Colon (tissue), 2 donors: ENCODE data around the gene POU5F2.

ENCODE experiments used
- FAIRE-seq: peaks from 2 replicates; lab custom pipeline; 2012; peaks lifted over from hg19 to GRCh38; lab: Jason Lieb, UNC
- donor health status: control.
- donor health status: control.

The POU5F2 gene

GRCh38 chr5:93715761-93716160 lies 25.6 kb downstream of the POU5F2 start:
- FAIRE-seq = no peak

DNA sequence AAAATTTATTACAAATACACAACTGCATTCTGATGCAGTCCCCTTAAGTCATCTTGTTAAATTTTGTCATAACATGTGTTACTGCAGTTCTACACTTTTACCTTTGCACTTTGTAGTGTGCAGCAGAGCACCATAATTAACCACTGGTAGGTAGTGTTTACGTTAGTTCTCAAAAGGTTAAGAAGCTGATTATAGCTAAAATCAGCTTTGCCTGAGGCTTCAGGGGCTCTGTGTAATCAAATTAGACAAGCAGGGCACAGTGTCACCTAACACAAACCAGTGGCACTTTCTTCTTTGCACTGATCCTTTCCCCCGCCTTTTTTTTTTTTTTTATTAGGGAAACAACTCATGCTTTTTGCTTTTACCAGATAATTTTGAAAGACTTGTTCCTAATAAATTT lies 26.1 kb downstream of the POU5F2 start:
- no peak for FAIRE-seq

- no peak for FAIRE-seq
Measured at GRCh38 chr5:93708442-93708841, 33.0 kb downstream of the POU5F2 start.

- no peak for FAIRE-seq
Measured at GRCh38 chr5:93705896-93706295, 35.5 kb downstream of the POU5F2 start.

DNA sequence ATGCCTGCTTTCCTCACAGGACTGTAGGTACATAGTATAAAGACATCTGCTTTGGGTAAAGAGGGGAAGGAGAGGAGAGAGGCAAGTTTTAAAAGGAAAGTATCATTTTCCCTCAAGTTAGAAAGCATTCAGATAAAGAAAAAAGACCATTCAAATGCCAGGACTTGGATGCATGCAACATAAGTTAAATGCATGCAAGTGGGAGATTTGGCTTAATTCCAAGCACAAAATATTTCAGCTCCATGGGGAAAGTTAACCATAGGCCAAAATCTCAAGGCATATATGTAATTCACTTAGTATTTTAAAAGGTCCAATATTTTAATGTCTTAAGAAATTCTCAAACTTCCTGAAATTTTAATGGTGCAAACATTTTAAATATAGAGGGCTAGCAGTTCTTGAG lies 36.4 kb downstream of the POU5F2 start:
- no peak for FAIRE-seq

- FAIRE-seq = no peak
Measured at GRCh38 chr5:93691997-93692396, 49.4 kb downstream of the POU5F2 start.
